Measurements from ENCODE around the gene FAM174A. TPM values are rescaled to one million over a fixed set of nuclear protein-coding genes. Genes with fewer than 3 reads are reported as not detected.

FAM174A gene
- total RNA-seq (2021): 6.4 to 8.8 TPM (median 6.9 TPM) in 3 replicates
- Bru-seq, nascent RNA: percentile 67 among the genes with signal in this experiment
- long read RNA-seq, experiment 1, transcript FAM174A-201 (3 exons, 1,356 nt): major isoform, 13 of 14 reads
- long read RNA-seq, experiment 1, partial matches to known transcripts: 0 of 14 reads
- long read RNA-seq, experiment 1, other reads (novel, unspliced or antisense): 1 of 14 reads
- long read RNA-seq, experiment 2, transcript FAM174A-201 (3 exons, 1,356 nt): major isoform, 6 of 7 reads
- long read RNA-seq, experiment 2, partial matches to known transcripts: 0 of 7 reads
- long read RNA-seq, experiment 2, other reads (novel, unspliced or antisense): 1 of 7 reads
- long read RNA-seq, experiment 3, transcript FAM174A-201 (3 exons, 1,356 nt): major isoform, 14 of 15 reads
- long read RNA-seq, experiment 3, partial matches to known transcripts: 0 of 15 reads
- long read RNA-seq, experiment 3, other reads (novel, unspliced or antisense): 1 of 15 reads

GRCh38 chr5:100535060-100536005, at the start of gene FAM174A:
Gene FAM174A (plus strand): TSS chr5:100535374. CDS start chr5:100535531, 157 bp downstream.
- TF ChIP-seq MYBL2 (CRISPR knock-in tag; IDR thresholded peaks at IDR 0.05) (peak; percentile 35; the same call in 1 of the 2 replicates), FOXP1 (CRISPR knock-in tag; IDR thresholded peaks at IDR 0.05; ENCODE audit: borderline replicate concordance) (peak; percentile 82; the same call in 1 of the 2 replicates), SP1 (CRISPR knock-in tag; conservative IDR thresholded peaks at IDR 0.05) (peak; percentile 29; the same call in 1 of the 2 replicates), GRHL2 (CRISPR knock-in tag; IDR thresholded peaks at IDR 0.05; ENCODE audit: insufficient replicate concordance, severe bottlenecking) (no peak), TEAD1 (CRISPR knock-in tag; IDR thresholded peaks at IDR 0.05) (peak; percentile 22; the same call in 1 of the 2 replicates), HMGXB4 (CRISPR knock-in tag; IDR thresholded peaks at IDR 0.05) (peak; percentile 62), MAX (CRISPR knock-in tag; IDR thresholded peaks at IDR 0.05) (peak; percentile 85), SMAD4 (CRISPR knock-in tag; IDR thresholded peaks at IDR 0.05) (0 out of 2 replicates have a peak, but pooled peaks have one; percentile 30), TCF7 (CRISPR knock-in tag; IDR thresholded peaks at IDR 0.05; ENCODE audit: low read depth) (0 out of 2 replicates have a peak, but pooled peaks have one; percentile 59), GABPB1 (CRISPR knock-in tag; IDR thresholded peaks at IDR 0.05) (no peak; the same call in none of the 2 replicates), CREB1 (CRISPR knock-in tag; IDR thresholded peaks at IDR 0.05) (no peak; the same call in 1 of the 2 replicates), CREM (CRISPR knock-in tag; IDR thresholded peaks at IDR 0.05) (peak; percentile 95), ZBTB21 (CRISPR knock-in tag; IDR thresholded peaks at IDR 0.05; ENCODE audit: borderline replicate concordance) (peak; percentile 63; the same call in 1 of the 2 replicates)
- TF ChIP-seq, protein P1, sequence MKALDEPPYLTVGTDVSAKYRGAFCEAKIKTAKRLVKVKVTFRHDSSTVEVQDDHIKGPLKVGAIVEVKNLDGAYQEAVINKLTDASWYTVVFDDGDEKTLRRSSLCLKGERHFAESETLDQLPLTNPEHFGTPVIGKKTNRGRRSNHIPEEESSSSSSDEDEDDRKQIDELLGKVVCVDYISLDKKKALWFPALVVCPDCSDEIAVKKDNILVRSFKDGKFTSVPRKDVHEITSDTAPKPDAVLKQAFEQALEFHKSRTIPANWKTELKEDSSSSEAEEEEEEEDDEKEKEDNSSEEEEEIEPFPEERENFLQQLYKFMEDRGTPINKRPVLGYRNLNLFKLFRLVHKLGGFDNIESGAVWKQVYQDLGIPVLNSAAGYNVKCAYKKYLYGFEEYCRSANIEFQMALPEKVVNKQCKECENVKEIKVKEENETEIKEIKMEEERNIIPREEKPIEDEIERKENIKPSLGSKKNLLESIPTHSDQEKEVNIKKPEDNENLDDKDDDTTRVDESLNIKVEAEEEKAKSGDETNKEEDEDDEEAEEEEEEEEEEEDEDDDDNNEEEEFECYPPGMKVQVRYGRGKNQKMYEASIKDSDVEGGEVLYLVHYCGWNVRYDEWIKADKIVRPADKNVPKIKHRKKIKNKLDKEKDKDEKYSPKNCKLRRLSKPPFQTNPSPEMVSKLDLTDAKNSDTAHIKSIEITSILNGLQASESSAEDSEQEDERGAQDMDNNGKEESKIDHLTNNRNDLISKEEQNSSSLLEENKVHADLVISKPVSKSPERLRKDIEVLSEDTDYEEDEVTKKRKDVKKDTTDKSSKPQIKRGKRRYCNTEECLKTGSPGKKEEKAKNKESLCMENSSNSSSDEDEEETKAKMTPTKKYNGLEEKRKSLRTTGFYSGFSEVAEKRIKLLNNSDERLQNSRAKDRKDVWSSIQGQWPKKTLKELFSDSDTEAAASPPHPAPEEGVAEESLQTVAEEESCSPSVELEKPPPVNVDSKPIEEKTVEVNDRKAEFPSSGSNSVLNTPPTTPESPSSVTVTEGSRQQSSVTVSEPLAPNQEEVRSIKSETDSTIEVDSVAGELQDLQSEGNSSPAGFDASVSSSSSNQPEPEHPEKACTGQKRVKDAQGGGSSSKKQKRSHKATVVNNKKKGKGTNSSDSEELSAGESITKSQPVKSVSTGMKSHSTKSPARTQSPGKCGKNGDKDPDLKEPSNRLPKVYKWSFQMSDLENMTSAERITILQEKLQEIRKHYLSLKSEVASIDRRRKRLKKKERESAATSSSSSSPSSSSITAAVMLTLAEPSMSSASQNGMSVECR (CRISPR knock-in tag; IDR thresholded peaks at IDR 0.05; ENCODE audit: borderline replicate concordance): peak; percentile 86; the same call in 1 of the 2 replicates
- TF ChIP-seq, protein P2, sequence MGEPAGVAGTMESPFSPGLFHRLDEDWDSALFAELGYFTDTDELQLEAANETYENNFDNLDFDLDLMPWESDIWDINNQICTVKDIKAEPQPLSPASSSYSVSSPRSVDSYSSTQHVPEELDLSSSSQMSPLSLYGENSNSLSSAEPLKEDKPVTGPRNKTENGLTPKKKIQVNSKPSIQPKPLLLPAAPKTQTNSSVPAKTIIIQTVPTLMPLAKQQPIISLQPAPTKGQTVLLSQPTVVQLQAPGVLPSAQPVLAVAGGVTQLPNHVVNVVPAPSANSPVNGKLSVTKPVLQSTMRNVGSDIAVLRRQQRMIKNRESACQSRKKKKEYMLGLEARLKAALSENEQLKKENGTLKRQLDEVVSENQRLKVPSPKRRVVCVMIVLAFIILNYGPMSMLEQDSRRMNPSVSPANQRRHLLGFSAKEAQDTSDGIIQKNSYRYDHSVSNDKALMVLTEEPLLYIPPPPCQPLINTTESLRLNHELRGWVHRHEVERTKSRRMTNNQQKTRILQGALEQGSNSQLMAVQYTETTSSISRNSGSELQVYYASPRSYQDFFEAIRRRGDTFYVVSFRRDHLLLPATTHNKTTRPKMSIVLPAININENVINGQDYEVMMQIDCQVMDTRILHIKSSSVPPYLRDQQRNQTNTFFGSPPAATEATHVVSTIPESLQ (CRISPR knock-in tag; IDR thresholded peaks at IDR 0.05): no peak
- TF ChIP-seq, protein P3, sequence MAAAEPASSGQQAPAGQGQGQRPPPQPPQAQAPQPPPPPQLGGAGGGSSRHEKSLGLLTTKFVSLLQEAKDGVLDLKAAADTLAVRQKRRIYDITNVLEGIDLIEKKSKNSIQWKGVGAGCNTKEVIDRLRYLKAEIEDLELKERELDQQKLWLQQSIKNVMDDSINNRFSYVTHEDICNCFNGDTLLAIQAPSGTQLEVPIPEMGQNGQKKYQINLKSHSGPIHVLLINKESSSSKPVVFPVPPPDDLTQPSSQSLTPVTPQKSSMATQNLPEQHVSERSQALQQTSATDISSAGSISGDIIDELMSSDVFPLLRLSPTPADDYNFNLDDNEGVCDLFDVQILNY (CRISPR knock-in tag; IDR thresholded peaks at IDR 0.05): peak; percentile 68; the same call in 1 of the 2 replicates
- TF ChIP-seq, protein P4, sequence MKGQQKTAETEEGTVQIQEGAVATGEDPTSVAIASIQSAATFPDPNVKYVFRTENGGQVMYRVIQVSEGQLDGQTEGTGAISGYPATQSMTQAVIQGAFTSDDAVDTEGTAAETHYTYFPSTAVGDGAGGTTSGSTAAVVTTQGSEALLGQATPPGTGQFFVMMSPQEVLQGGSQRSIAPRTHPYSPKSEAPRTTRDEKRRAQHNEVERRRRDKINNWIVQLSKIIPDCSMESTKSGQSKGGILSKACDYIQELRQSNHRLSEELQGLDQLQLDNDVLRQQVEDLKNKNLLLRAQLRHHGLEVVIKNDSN (CRISPR knock-in tag; IDR thresholded peaks at IDR 0.05): no peak
- H3K36me3 Mint-ChIP-seq: peaks cover 28% of the 10 kb centered on the region
- peaks cover 14% of the 10 kb centered on the region for H3K4me1 Mint-ChIP-seq
- peak within 1 kb of the TSS; percentile 76 for H3K27ac Mint-ChIP-seq
- DNase-seq (ENCODE audit: low spot score): peak; percentile 92
- ChIA-PET CTCF (no interaction called here), POLR2A (interaction anchor here (0.5 to 0.9 kb wide), 2 partner anchors 8 to 1086 kb away, joined by 3 read pairs; no protein-coding TSS in a partner anchor)
- H3K4me3 Mint-ChIP-seq: peak within 1 kb of the TSS; percentile 78
- peaks cover 26% of the 10 kb centered on the region for H3K9me3 Mint-ChIP-seq
- H3K27me3 Mint-ChIP-seq (ENCODE audit: low read depth): no peaks in the 10 kb centered on the region
- peak; percentile 94 for ATAC-seq

Data from WTC11 (cell line).